Right lobe of liver (tissue), 4 donors: ENCODE measurements around the gene LRRC10.
A peak's percentile ranks its signal among the peaks of the same experiment; 100 is the strongest.

ENCODE experiments used
- POLR2A ChIP-seq: fragments of 450-650 bp; IDR thresholded peaks from one replicate; pipeline ENCODE4 v1.6.1; 2017; ENCODE audit warnings: antibody characterized with exemption, mild to moderate bottlenecking
- TF ChIP-seq, protein P1 (sequence below), 4 donors: fragments of 200-600 bp in 3 of 4; fragments of 450-650 bp in 1 of 4; IDR thresholded peaks; one replicate each; pipeline versions ENCODE4 v1.5.1 to v1.8.0; 2016 to 2022; ENCODE audit warnings: antibody characterized with exemption in 4 of 4, mild to moderate bottlenecking in 2 of 4
- donor health status: DM: no; HTN: no; CAD: no.
- donor health status: DM: no; HTN: no; CAD: no.
- donor health status: DM: no; HTN: yes; CAD: no.

DNA sequence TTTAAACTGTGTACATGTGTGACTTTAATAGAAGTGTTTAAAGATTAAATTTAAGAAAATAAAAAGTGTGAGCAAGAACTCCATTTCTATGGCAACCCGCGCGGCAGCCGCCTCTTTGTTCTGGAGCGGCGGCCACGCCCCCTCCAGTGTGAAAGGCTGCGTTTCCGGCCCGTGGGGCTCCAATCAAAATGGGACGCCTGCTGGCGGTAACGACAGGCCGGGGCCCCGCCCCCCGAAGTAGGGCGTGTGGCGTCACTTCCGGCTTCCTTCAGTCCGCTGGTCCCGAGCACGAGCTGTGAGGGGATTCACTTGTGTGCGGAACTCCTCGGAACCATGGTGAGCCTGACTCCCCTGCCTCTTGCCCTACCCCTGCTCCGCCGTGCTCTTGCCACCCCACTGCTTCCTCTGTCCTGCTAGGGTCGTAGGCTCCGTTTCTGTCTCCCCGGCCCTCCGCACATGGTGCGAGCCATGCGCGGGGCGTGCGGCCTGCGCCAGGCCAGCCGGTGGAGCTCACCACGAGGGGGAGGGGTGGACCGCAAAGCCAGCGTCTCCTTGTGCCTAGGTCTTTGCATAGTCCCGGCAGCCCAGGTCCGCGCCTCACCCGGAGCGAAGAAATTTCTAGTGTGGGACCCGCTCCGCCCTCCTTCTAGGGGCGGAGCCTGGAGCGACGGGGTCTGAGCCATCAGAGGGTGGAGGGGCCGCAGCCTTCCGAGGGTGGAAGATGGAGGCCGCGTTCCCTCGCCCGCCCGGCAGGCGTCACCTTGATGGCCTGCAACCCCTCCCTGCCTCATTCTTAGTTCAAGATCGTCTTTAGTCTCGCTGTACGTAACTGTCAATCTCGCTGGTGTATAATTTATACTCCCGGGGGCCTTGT, 25.3 kb downstream of the LRRC10 start, which contains the start of gene CCT2:
- TF ChIP-seq, protein P1, sequence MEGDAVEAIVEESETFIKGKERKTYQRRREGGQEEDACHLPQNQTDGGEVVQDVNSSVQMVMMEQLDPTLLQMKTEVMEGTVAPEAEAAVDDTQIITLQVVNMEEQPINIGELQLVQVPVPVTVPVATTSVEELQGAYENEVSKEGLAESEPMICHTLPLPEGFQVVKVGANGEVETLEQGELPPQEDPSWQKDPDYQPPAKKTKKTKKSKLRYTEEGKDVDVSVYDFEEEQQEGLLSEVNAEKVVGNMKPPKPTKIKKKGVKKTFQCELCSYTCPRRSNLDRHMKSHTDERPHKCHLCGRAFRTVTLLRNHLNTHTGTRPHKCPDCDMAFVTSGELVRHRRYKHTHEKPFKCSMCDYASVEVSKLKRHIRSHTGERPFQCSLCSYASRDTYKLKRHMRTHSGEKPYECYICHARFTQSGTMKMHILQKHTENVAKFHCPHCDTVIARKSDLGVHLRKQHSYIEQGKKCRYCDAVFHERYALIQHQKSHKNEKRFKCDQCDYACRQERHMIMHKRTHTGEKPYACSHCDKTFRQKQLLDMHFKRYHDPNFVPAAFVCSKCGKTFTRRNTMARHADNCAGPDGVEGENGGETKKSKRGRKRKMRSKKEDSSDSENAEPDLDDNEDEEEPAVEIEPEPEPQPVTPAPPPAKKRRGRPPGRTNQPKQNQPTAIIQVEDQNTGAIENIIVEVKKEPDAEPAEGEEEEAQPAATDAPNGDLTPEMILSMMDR (IDR thresholded peaks at IDR 0.05): peak in 3 of 4 donors; percentile 23 to 39 (median 29)
- TF ChIP-seq POLR2A: peak; percentile 93
